VCaP (cell line): ENCODE data around the gene DCXR.

Source experiments
- H3K27ac ChIP-seq: fragments of 450-650 bp; 2 replicates; pipeline ENCODE4 v1.5.1; 2017
- CTCF ChIP-seq: fragments of 450-650 bp; conservative IDR thresholded peaks from 2 replicates; pipeline ENCODE4 v1.5.1; 2017; ENCODE audit warnings: mild to moderate bottlenecking, moderate library complexity

DCXR gene

GRCh38 chr17:82077617-82078358, 40.3 kb upstream of the DCXR start:
- H3K27ac ChIP-seq, result no peak overlapping the region
- TF ChIP-seq CTCF, result no peak

GRCh38 chr17:82076785-82077591, 39.5 kb upstream of the DCXR start:
- no peak overlapping the region for H3K27ac ChIP-seq
- no peak for TF ChIP-seq CTCF

- TF ChIP-seq CTCF, result no peak
- H3K27ac ChIP-seq, result no peak overlapping the region
Measured at GRCh38 chr17:82076018-82076784, 38.7 kb upstream of the DCXR start.

- no peak for TF ChIP-seq CTCF
- H3K27ac ChIP-seq, result no peak overlapping the region
Measured at GRCh38 chr17:82073446-82073845, 35.9 kb upstream of the DCXR start.

GRCh38 chr17:82072827-82073226, 35.3 kb upstream of the DCXR start:
- H3K27ac ChIP-seq, result no peak overlapping the region
- TF ChIP-seq CTCF, result no peak

GRCh38 chr17:82070611-82071010, 33.1 kb upstream of the DCXR start:
- H3K27ac ChIP-seq, result no peak overlapping the region
- TF ChIP-seq CTCF, result no peak
